Peyer's patch (tissue), 4 donors: ENCODE results near the gene OGFOD1. TPM values are rescaled to one million over a fixed set of nuclear protein-coding genes. Genes with fewer than 3 reads are reported as not detected.

Experiments used
- DNase-seq, 3 donors: peaks; one replicate each; pipeline ENCODE4 v3.0.0-alpha.2; 2017 to 2019
- H3K27ac ChIP-seq, 4 donors: fragments of 200-600 bp; sonication (generic); one replicate each; pipeline ENCODE4 v1.5.1; 2016 to 2019
- H3K27me3 ChIP-seq, 2 donors: fragments of 200-600 bp; sonication (generic); one replicate each; pipeline ENCODE4 v1.5.1; 2019
- H3K36me3 ChIP-seq, 3 donors: fragments of 200-600 bp; sonication (generic); one replicate each; pipeline ENCODE4 v1.5.1; 2016 to 2019
- H3K4me1 ChIP-seq, 4 donors: fragments of 200-600 bp; sonication (generic); one replicate each; pipeline ENCODE4 v1.5.1; 2016 to 2019
- H3K4me3 ChIP-seq, 4 donors: fragments of 200-600 bp; sonication (generic); 1 replicate in 3 of 4; 2 replicates in 1 of 4; pipeline ENCODE4 v1.5.1; 2016 to 2019; ENCODE audit warnings: mild to moderate bottlenecking in 1 of 4
- H3K9me3 ChIP-seq, 4 donors: fragments of 200-600 bp; sonication (generic); one replicate each; pipeline ENCODE4 v1.5.1; 2016 to 2019; ENCODE audit warnings: mild to moderate bottlenecking in 1 of 4
- CTCF ChIP-seq, 6 experiments: fragments of 450-650 bp in 4 of 6; fragments of 200-600 bp in 2 of 6; sonication (generic) in 1 of 6; IDR thresholded peaks; one replicate each; pipeline ENCODE4 v1.5.1; 2017 to 2019; ENCODE audit warnings: antibody characterized with exemption in 6 of 6, mild to moderate bottlenecking in 3 of 6, moderate library complexity in 1 of 6
- POLR2A ChIP-seq, 2 donors: fragments of 450-650 bp; IDR thresholded peaks; one replicate each; pipeline ENCODE4 v1.5.1; 2017; ENCODE audit warnings: antibody characterized with exemption in 2 of 2, mild to moderate bottlenecking in 2 of 2, moderate library complexity in 2 of 2
- total RNA-seq, 4 donors: library from RNA; depleted of rRNA; stranded (reverse); fragments of >200 nt; gene quantifications; one replicate each; pipeline ENCODE4 v1.1.0, GENCODE V29; 2016

OGFOD1 gene
- total RNA-seq, 4 donors from 2014 or later, result 11.0 to 47.9 (median 18.0) TPM

- H3K4me3 ChIP-seq, result peak overlapping the region; percentile 88 to 99 (median 93)
- H3K27ac ChIP-seq, result peak overlapping the region; percentile 83 to 93 (median 88)
- H3K36me3 ChIP-seq, result no peaks in the 10 kb centered on the region
- H3K4me1 ChIP-seq, result peaks cover 0 to 17% (median 4%) of the 10 kb centered on the region in 4 donors
- no peak for TF ChIP-seq POLR2A (IDR thresholded peaks at IDR 0.05)
- DNase-seq, result no peak
- no peaks in the 10 kb centered on the region for H3K27me3 ChIP-seq
- H3K9me3 ChIP-seq, result no peaks in the 10 kb centered on the region
Observed at GRCh38 chr16:56423584-56424403, 27.6 kb upstream of the OGFOD1 start.

- DNase-seq, result no peak
- peak overlapping the region; percentile 88 to 99 (median 93) for H3K4me3 ChIP-seq
- peak overlapping the region; percentile 83 to 93 (median 88) for H3K27ac ChIP-seq
- no peaks in the 10 kb centered on the region for H3K9me3 ChIP-seq
- no peaks in the 10 kb centered on the region for H3K27me3 ChIP-seq
- peaks cover 0 to 17% (median 4%) of the 10 kb centered on the region in 4 donors for H3K4me1 ChIP-seq
- H3K36me3 ChIP-seq, result no peaks in the 10 kb centered on the region
- TF ChIP-seq CTCF (IDR thresholded peaks at IDR 0.05) (no peak), POLR2A (IDR thresholded peaks at IDR 0.05) (no peak)
Observed at GRCh38 chr16:56424404-56424764, 27.0 kb upstream of the OGFOD1 start.

GRCh38 chr16:56424791-56425438 is 26.4 kb upstream of the OGFOD1 start:
- H3K27me3 ChIP-seq, result no peaks in the 10 kb centered on the region
- peak overlapping the region; percentile 83 to 93 (median 88) for H3K27ac ChIP-seq
- H3K9me3 ChIP-seq, result no peaks in the 10 kb centered on the region
- DNase-seq, result peak in 2 of 3 donors; percentile 41 to 57
- H3K36me3 ChIP-seq, result no peaks in the 10 kb centered on the region
- H3K4me3 ChIP-seq, result peak overlapping the region; percentile 88 to 99 (median 93)
- H3K4me1 ChIP-seq, result peaks cover 0 to 17% (median 4%) of the 10 kb centered on the region in 4 donors
- TF ChIP-seq CTCF (IDR thresholded peaks at IDR 0.05) (no peak), POLR2A (IDR thresholded peaks at IDR 0.05) (peak in 1 of 2 donors; percentile 80)

- Histone ChIP-seq H3K27me3 (no peaks in the 10 kb centered on the region), H3K4me1 (peaks cover 0 to 17% (median 3%) of the 10 kb centered on the region in 4 donors), H3K36me3 (peaks cover 0 to 2% (median 0%) of the 10 kb centered on the region in 3 donors), H3K27ac (peak within 1 kb of the TSS; percentile 83 to 93 (median 88)), H3K4me3 (peak within 1 kb of the TSS; percentile 88 to 99 (median 93)), H3K9me3 (no peaks in the 10 kb centered on the region)
- TF ChIP-seq CTCF (IDR thresholded peaks at IDR 0.05) (peak; percentile 29 to 90 (median 80)), POLR2A (IDR thresholded peaks at IDR 0.05) (no peak)
- peak; percentile 60 to 81 (median 81) for DNase-seq
Observed at GRCh38 chr16:56425439-56425832, 25.9 kb upstream of the OGFOD1 start, which contains the start of gene AMFR. Gene AMFR (minus strand): TSS chr16:56425545. CDS start chr16:56425327, 218 bp downstream.

- H3K4me3 ChIP-seq, result no peak overlapping the region
- peaks cover 0 to 9% (median 0%) of the 10 kb centered on the region in 3 donors for H3K36me3 ChIP-seq
- no peak for DNase-seq
- no peak overlapping the region for H3K27ac ChIP-seq
- no peaks in the 10 kb centered on the region for H3K9me3 ChIP-seq
- peaks cover 0 to 17% (median 2%) of the 10 kb centered on the region in 4 donors for H3K4me1 ChIP-seq
- no peak for TF ChIP-seq CTCF (IDR thresholded peaks at IDR 0.05)
- TF ChIP-seq POLR2A (IDR thresholded peaks at IDR 0.05), result no peak
- H3K27me3 ChIP-seq, result no peaks in the 10 kb centered on the region
Observed at GRCh38 chr16:56426585-56426984, 24.8 kb upstream of the OGFOD1 start.

GRCh38 chr16:56428091-56428490 is 23.3 kb upstream of the OGFOD1 start:
- Histone ChIP-seq H3K4me3 (no peak overlapping the region), H3K27me3 (no peaks in the 10 kb centered on the region), H3K4me1 (peaks cover 0 to 7% (median 2%) of the 10 kb centered on the region in 4 donors), H3K36me3 (peaks cover 0 to 15% (median 0%) of the 10 kb centered on the region in 3 donors), H3K9me3 (no peaks in the 10 kb centered on the region), H3K27ac (no peak overlapping the region)
- TF ChIP-seq CTCF (IDR thresholded peaks at IDR 0.05) (no peak), POLR2A (IDR thresholded peaks at IDR 0.05) (no peak)
- DNase-seq, result no peak
